Kidney (tissue), 14 donors: ENCODE data around the gene CSNK1G3. TPM values are rescaled to one million over a fixed set of nuclear protein-coding genes. Genes with fewer than 3 reads are reported as not detected.
A peak's percentile ranks its signal among the peaks of the same experiment; 100 is the strongest.

Source experiments
- DNase-seq, 5 donors: peaks; one replicate each; pipeline ENCODE4 v3.0.0-alpha.2; 2013 to 2020
- FAIRE-seq: peaks from 2 replicates; lab custom pipeline; 2012; peaks lifted over from hg19 to GRCh38; lab: Jason Lieb, UNC
- H3K27ac ChIP-seq, 2 donors: one replicate each; pipeline ENCODE4 v1.7.0; 2013; ENCODE audit warnings: low read depth in 2 of 2, low read length in 2 of 2, inconsistent platforms in 1 of 2
- H3K27me3 ChIP-seq: one replicate; pipeline ENCODE4 v1.7.1; 2013; ENCODE audit warnings: low read length, inconsistent platforms; ENCODE audit not compliant: control insufficient read depth, insufficient read depth
- H3K36me3 ChIP-seq, 3 donors: one replicate each; pipeline versions ENCODE4 v1.7.0 to v1.7.1; 2013; ENCODE audit warnings: low read length in 3 of 3, control low read depth in 1 of 3, inconsistent platforms in 1 of 3; ENCODE audit not compliant: insufficient read depth in 3 of 3, control insufficient read depth in 2 of 3
- H3K4me1 ChIP-seq, 3 donors: one replicate each; pipeline versions ENCODE4 v1.7.0 to v1.7.1; 2013; ENCODE audit warnings: low read length in 3 of 3, inconsistent platforms in 1 of 3, low read depth in 1 of 3; ENCODE audit not compliant: control insufficient read depth in 2 of 3, insufficient read depth in 2 of 3
- H3K4me3 ChIP-seq, 3 donors: one replicate each; pipeline versions ENCODE4 v1.7.0 to v1.8.1; 2013; ENCODE audit warnings: low read length in 3 of 3, control low read depth in 1 of 3, inconsistent platforms in 1 of 3
- H3K9ac ChIP-seq, 3 donors: one replicate each; pipeline versions ENCODE4 v1.7.0 to v1.7.1; 2013; ENCODE audit warnings: low read length in 3 of 3, control low read depth in 1 of 3, inconsistent platforms in 1 of 3
- H3K9me3 ChIP-seq, 3 donors: one replicate each; pipeline versions ENCODE4 v1.7.0 to v1.7.1; 2013; ENCODE audit warnings: low read length in 3 of 3, control low read depth in 1 of 3, inconsistent platforms in 1 of 3; ENCODE audit not compliant: control insufficient read depth in 2 of 3, insufficient read depth in 1 of 3
- CTCF ChIP-seq: IDR thresholded peaks from 3 replicates; pipeline ENCODE4 v1.5.1; 2012; ENCODE audit warnings: mild to moderate bottlenecking, moderate library complexity, borderline replicate concordance; ENCODE audit not compliant: insufficient read depth; ENCODE audit errors: extremely low read depth
- intact Hi-C: fragments of 100-400 bp; cut with DNase I; formaldehyde crosslinking; loops from one replicate; pipeline ENCODE4 v1.11.1; 2022
- polyA plus RNA-seq: library from polyadenylated mRNA; stranded (reverse); fragments of 350-450 nt; fragmentation: Illumina TruSeq; extraction: RNeasy Lipid Tissue Mini Kit (QIAGEN cat#74804); gene quantifications from one replicate; pipeline ENCODE4 v1.2.3, GENCODE V29; 2014; ENCODE audit warnings: low read depth, low replicate concordance; ENCODE audit not compliant: insufficient read depth
- total RNA-seq: library from RNA; stranded (reverse); fragmentation: NEBNext Ultra II Directional; extraction: Animal tissue kit (Norgen Biotek cat#: 25700); gene quantifications from one replicate; pipeline ENCODE4 v1.2.1, GENCODE V29; 2021
- donor health status: control.
- donor health status: control.
- donor health status: control.
- donor health status: control.
- donor health status: control.
- donor health status: DM: yes; HTN: yes; CAD: no.
- donor health status: Normal renal cell carcinoma (clear cell type).

Gene CSNK1G3
- total and polyA plus RNA-seq, 2 donors from 2014 or later, result 8.1 to 39.1 TPM

DNA sequence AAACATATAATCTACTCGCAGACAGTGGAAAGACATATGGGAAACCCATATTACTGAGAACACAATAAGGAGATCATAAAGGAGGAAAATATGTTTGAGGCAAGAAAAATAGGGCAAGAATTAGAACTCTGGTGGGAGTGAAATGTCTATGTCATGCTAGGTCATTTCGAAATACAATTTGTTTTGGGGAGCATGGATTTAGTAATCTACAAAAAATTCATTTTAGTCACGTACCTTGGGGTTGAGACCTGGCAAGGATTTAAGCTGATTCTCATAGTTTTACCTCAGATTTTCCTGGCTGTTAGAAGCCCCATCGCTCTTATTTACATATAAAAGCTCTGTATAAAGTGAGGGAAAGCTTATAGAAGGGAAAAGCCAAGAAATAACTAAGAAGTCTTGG lies 11.5 kb upstream of the CSNK1G3 start:
- intact Hi-C loops, result no loop called here
- no peaks in the 10 kb centered on the region for H3K27me3 ChIP-seq
- no peak overlapping the region for H3K4me3 ChIP-seq
- H3K27ac ChIP-seq, result no peak overlapping the region
- H3K36me3 ChIP-seq, result no peaks in the 10 kb centered on the region
- DNase-seq (no peak), FAIRE-seq (no peak)
- no peak for TF ChIP-seq CTCF
- no peaks in the 10 kb centered on the region for H3K9me3 ChIP-seq
- no peak overlapping the region for H3K9ac ChIP-seq
- no peaks in the 10 kb centered on the region for H3K4me1 ChIP-seq

DNA sequence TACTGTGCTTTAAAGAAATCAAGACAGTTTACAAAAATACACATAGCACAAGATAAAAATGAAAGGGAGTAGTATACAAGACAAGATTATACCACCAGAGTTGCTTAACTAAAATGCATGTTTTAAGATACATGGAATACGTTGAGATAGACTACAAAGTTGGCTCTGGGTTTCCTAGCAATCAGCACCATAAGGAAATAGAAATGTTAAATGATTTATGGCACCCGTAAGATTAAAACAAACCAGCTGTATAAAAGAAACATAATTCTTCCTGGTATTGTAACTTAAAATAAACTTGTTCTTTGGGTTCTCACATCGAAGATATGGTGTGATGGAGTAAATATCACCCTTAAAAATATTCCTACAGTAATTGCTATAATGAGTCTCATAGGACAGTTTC lies 9.9 kb upstream of the CSNK1G3 start:
- no peak for FAIRE-seq
- no peak overlapping the region for H3K9ac ChIP-seq
- TF ChIP-seq CTCF, result no peak

GRCh38 chr5:123503299-123503698 lies 8.7 kb upstream of the CSNK1G3 start:
- no peaks in the 10 kb centered on the region for H3K27me3 ChIP-seq
- no peak for FAIRE-seq
- H3K4me1 ChIP-seq, result no peaks in the 10 kb centered on the region
- no peak for DNase-seq
- TF ChIP-seq CTCF, result no peak
- no peaks in the 10 kb centered on the region for H3K9me3 ChIP-seq
- no peak overlapping the region for H3K9ac ChIP-seq
- no peak overlapping the region for H3K27ac ChIP-seq
- H3K36me3 ChIP-seq, result no peaks in the 10 kb centered on the region
- no peak overlapping the region for H3K4me3 ChIP-seq
- intact Hi-C loops, result no loop called here

More for the DNA sequence above, 9.9 kb upstream of the CSNK1G3 start:
- Histone ChIP-seq H3K4me3 (no peak overlapping the region), H3K9me3 (no peaks in the 10 kb centered on the region), H3K36me3 (no peaks in the 10 kb centered on the region), H3K27me3 (no peaks in the 10 kb centered on the region), H3K27ac (no peak overlapping the region), H3K4me1 (no peaks in the 10 kb centered on the region)
- peak in 1 of 5 donors; percentile 10 for DNase-seq
- intact Hi-C loops, result no loop called here

DNA sequence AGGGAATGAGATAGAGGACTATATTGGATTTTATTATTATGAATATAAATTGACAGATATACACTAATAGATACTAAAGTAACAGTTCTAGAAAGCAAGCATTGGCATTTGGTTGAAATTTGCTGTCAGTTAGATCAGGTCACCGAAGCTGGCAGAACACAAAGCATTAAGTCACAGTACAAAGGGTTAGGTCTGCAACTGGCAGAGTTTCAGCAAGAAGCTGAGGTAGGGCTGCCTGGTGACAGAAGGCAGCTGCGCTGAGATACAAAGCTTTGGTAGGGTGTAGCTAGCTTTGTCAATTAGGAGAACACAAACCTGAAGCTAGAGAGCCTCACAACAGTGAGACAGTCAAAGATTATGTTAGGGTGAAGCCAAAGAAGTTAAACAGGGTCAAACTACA lies 6.3 kb upstream of the CSNK1G3 start:
- H3K4me1 ChIP-seq, result no peaks in the 10 kb centered on the region
- H3K4me3 ChIP-seq, result no peak overlapping the region
- FAIRE-seq, result no peak
- no peak overlapping the region for H3K27ac ChIP-seq
- H3K27me3 ChIP-seq, result no peaks in the 10 kb centered on the region
- no peak for TF ChIP-seq CTCF
- H3K9me3 ChIP-seq, result no peaks in the 10 kb centered on the region
- DNase-seq, result no peak
- H3K9ac ChIP-seq, result no peak overlapping the region
- no peaks in the 10 kb centered on the region for H3K36me3 ChIP-seq
- intact Hi-C loops, result no loop called here
